Stomach smooth muscle (tissue), 2 donors: ENCODE measurements around the gene NDE1.

Experiments
- H3K27ac ChIP-seq: one replicate; pipeline ENCODE4 v1.7.0; 2013; ENCODE audit warnings: mild to moderate bottlenecking, low read length, inconsistent platforms
- H3K27me3 ChIP-seq, 2 donors: one replicate each; pipeline ENCODE4 v1.7.0; 2013; ENCODE audit warnings: low read length in 2 of 2; ENCODE audit not compliant: insufficient read depth in 2 of 2, control insufficient read depth in 1 of 2
- H3K36me3 ChIP-seq, 2 donors: one replicate each; pipeline ENCODE4 v1.7.0; 2013; ENCODE audit warnings: low read length in 2 of 2; ENCODE audit not compliant: control insufficient read depth in 2 of 2, insufficient read depth in 2 of 2
- H3K4me1 ChIP-seq: one replicate; pipeline ENCODE4 v1.7.0; 2013; ENCODE audit warnings: low read length; ENCODE audit not compliant: control insufficient read depth, insufficient read depth
- H3K4me3 ChIP-seq, 2 donors: one replicate each; pipeline ENCODE4 v1.7.0; 2013; ENCODE audit warnings: low read length in 2 of 2
- H3K9ac ChIP-seq, 2 donors: one replicate each; pipeline ENCODE4 v1.7.0; 2013; ENCODE audit warnings: low read length in 2 of 2, mild to moderate bottlenecking in 1 of 2
- H3K9me3 ChIP-seq, 2 donors: one replicate each; pipeline ENCODE4 v1.7.0; 2013; ENCODE audit warnings: low read length in 2 of 2; ENCODE audit not compliant: control insufficient read depth in 2 of 2
- donor health status: healthy.
- donor health status: Pancreatic carcinoma.

The NDE1 gene

DNA sequence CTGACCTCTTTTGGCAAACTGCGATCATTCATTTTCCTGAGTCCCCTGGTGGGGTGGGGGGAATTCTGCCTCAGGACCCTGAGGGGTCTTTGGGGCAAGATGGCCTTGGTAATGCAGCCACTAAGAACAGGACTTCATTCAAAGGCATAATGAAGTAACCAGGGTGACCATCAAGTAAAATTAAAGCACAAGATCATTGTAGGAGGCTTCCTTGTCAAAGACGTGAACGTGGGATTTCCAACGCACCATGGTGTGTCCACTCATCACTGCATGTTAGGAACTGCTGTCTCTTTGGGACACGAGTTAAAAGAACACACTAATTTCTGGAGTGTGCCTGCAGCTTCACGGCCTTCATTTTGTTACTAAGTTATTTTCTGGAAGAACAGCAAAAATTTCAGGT lies 51.3 kb downstream of the NDE1 start:
- Histone ChIP-seq H3K27ac (peak overlapping the region; percentile 64), H3K4me1 (peaks cover 3% of the 10 kb centered on the region), H3K9ac (no peak overlapping the region), H3K36me3 (peaks cover 40 to 53% of the 10 kb centered on the region in 2 donors), H3K4me3 (no peak overlapping the region), H3K9me3 (no peaks in the 10 kb centered on the region), H3K27me3 (no peaks in the 10 kb centered on the region)

- H3K36me3 ChIP-seq: peaks cover 39 to 48% of the 10 kb centered on the region in 2 donors
- H3K4me1 ChIP-seq: peaks cover 3% of the 10 kb centered on the region
- no peak overlapping the region for H3K9ac ChIP-seq
- no peaks in the 10 kb centered on the region for H3K27me3 ChIP-seq
- H3K27ac ChIP-seq: peak overlapping the region; percentile 64
- no peak overlapping the region for H3K4me3 ChIP-seq
- no peaks in the 10 kb centered on the region for H3K9me3 ChIP-seq
Observed at GRCh38 chr16:15701975-15702970, 52.2 kb downstream of the NDE1 start.

- H3K36me3 ChIP-seq: peaks cover 46 to 51% of the 10 kb centered on the region in 2 donors
- no peaks in the 10 kb centered on the region for H3K9me3 ChIP-seq
- peaks cover 3% of the 10 kb centered on the region for H3K4me1 ChIP-seq
- no peaks in the 10 kb centered on the region for H3K27me3 ChIP-seq
- no peak overlapping the region for H3K9ac ChIP-seq
- no peak overlapping the region for H3K4me3 ChIP-seq
- peak overlapping the region; percentile 64 for H3K27ac ChIP-seq
Observed at GRCh38 chr16:15703029-15703736, 53.1 kb downstream of the NDE1 start.

DNA sequence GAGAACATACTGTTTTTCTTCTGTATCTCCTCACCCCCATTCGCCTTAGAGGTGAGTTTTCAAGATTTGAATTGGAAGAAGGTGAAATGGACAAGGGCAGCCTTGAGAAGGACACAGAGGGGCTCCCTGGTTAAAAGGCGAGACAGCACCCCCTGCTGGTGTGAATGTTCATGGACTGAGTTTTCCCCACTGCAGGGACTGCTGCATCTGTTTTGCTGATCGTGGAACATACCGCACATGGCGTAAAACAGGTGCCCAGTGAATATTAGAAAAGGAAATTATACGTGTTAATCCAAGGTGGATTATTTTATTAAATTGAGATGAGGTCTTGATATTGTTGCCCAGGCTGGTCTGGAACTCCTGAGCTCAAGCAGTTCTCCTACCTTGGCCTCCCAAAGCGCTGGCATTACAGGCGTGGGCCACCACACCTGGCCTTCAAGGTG lies 54.5 kb downstream of the NDE1 start:
- no peak overlapping the region for H3K9ac ChIP-seq
- peaks cover 55% of the 10 kb centered on the region in 2 donors for H3K36me3 ChIP-seq
- H3K4me3 ChIP-seq: no peak overlapping the region
- peaks cover 6% of the 10 kb centered on the region for H3K4me1 ChIP-seq
- H3K27me3 ChIP-seq: no peaks in the 10 kb centered on the region
- peak overlapping the region; percentile 66 for H3K27ac ChIP-seq
- H3K9me3 ChIP-seq: no peaks in the 10 kb centered on the region

- H3K27ac ChIP-seq: peak overlapping the region; percentile 66
- no peak overlapping the region for H3K9ac ChIP-seq
- no peaks in the 10 kb centered on the region for H3K27me3 ChIP-seq
- peaks cover 56 to 60% of the 10 kb centered on the region in 2 donors for H3K36me3 ChIP-seq
- H3K4me3 ChIP-seq: no peak overlapping the region
- no peaks in the 10 kb centered on the region for H3K9me3 ChIP-seq
- H3K4me1 ChIP-seq: peaks cover 11% of the 10 kb centered on the region
Observed at GRCh38 chr16:15705064-15705565, 55.1 kb downstream of the NDE1 start.

GRCh38 chr16:15707332-15707731 lies 57.3 kb downstream of the NDE1 start:
- H3K9ac ChIP-seq: no peak overlapping the region
- no peak overlapping the region for H3K4me3 ChIP-seq
- H3K4me1 ChIP-seq: peaks cover 16% of the 10 kb centered on the region
- H3K36me3 ChIP-seq: peaks cover 72 to 79% of the 10 kb centered on the region in 2 donors
- no peaks in the 10 kb centered on the region for H3K9me3 ChIP-seq
- H3K27ac ChIP-seq: peak overlapping the region; percentile 66
- H3K27me3 ChIP-seq: no peaks in the 10 kb centered on the region

- peak overlapping the region; percentile 66 for H3K27ac ChIP-seq
- H3K9ac ChIP-seq: no peak overlapping the region
- no peaks in the 10 kb centered on the region for H3K9me3 ChIP-seq
- H3K4me3 ChIP-seq: no peak overlapping the region
- no peaks in the 10 kb centered on the region for H3K27me3 ChIP-seq
- peaks cover 19% of the 10 kb centered on the region for H3K4me1 ChIP-seq
- H3K36me3 ChIP-seq: peaks cover 78 to 83% of the 10 kb centered on the region in 2 donors
Observed at GRCh38 chr16:15708096-15708495, 58.1 kb downstream of the NDE1 start.

GRCh38 chr16:15708997-15709396 lies 59.0 kb downstream of the NDE1 start:
- Histone ChIP-seq H3K9ac (no peak overlapping the region), H3K27ac (peak overlapping the region; percentile 66), H3K9me3 (no peaks in the 10 kb centered on the region), H3K27me3 (no peaks in the 10 kb centered on the region), H3K4me1 (peaks cover 25% of the 10 kb centered on the region), H3K36me3 (peaks cover 79 to 83% of the 10 kb centered on the region in 2 donors), H3K4me3 (no peak overlapping the region)

GRCh38 chr16:15714393-15715172 lies 64.5 kb downstream of the NDE1 start:
- Histone ChIP-seq H3K9ac (no peak overlapping the region), H3K36me3 (peaks cover 88 to 95% of the 10 kb centered on the region in 2 donors), H3K27me3 (no peaks in the 10 kb centered on the region), H3K27ac (peak overlapping the region; percentile 37), H3K9me3 (no peaks in the 10 kb centered on the region), H3K4me1 (peaks cover 34% of the 10 kb centered on the region), H3K4me3 (no peak overlapping the region)

- Histone ChIP-seq H3K9ac (no peak overlapping the region), H3K4me3 (no peak overlapping the region), H3K27me3 (no peaks in the 10 kb centered on the region), H3K27ac (peak overlapping the region; percentile 37), H3K9me3 (no peaks in the 10 kb centered on the region), H3K4me1 (peaks cover 34% of the 10 kb centered on the region), H3K36me3 (peaks cover 90 to 96% of the 10 kb centered on the region in 2 donors)
Observed at GRCh38 chr16:15715221-15715620, 65.2 kb downstream of the NDE1 start.
